Fibroblast of mammary gland (primary cell): ENCODE data around the gene CEP164.

Source experiments
- DNase-seq: peaks from one replicate; pipeline ENCODE4 v3.0.0-alpha.2; 2010; ENCODE audit warnings: low read depth
- H3K4me3 ChIP-seq: 2 replicates; pipeline ENCODE4 v1.5.1; 2011; ENCODE audit warnings: low read depth, mild to moderate bottlenecking, low read length, moderate library complexity; ENCODE audit not compliant: control insufficient read depth
- CTCF ChIP-seq: conservative IDR thresholded peaks from 2 replicates; pipeline ENCODE4 v1.5.1; 2011; ENCODE audit warnings: low read depth, low read length, inconsistent platforms; ENCODE audit not compliant: control insufficient read depth, insufficient read depth

CEP164 gene

GRCh38 chr11:117295438-117296137 is 32.1 kb upstream of the CEP164 start:
- DNase-seq = no peak
- TF ChIP-seq CTCF = no peak
- H3K4me3 ChIP-seq = no peak overlapping the region

- no peak for TF ChIP-seq CTCF
- no peak overlapping the region for H3K4me3 ChIP-seq
- DNase-seq = no peak
These were observed 30.8 kb upstream of the CEP164 start for GRCh38 chr11:117296881-117297280.

- DNase-seq = no peak
- TF ChIP-seq CTCF = no peak
- H3K4me3 ChIP-seq = no peak overlapping the region
These were observed 29.5 kb upstream of the CEP164 start for GRCh38 chr11:117298195-117298594.

GRCh38 chr11:117299351-117300282 is 28.0 kb upstream of the CEP164 start:
- H3K4me3 ChIP-seq = no peak overlapping the region
- no peak for TF ChIP-seq CTCF
- no peak for DNase-seq

- peak; percentile 15 for DNase-seq
- no peak overlapping the region for H3K4me3 ChIP-seq
- TF ChIP-seq CTCF = no peak
These were observed 27.4 kb upstream of the CEP164 start for GRCh38 chr11:117300283-117300663.

GRCh38 chr11:117300773-117301172 is 26.9 kb upstream of the CEP164 start:
- no peak overlapping the region for H3K4me3 ChIP-seq

More at GRCh38 chr11:117300773-117301172, 26.9 kb upstream of the CEP164 start:
- DNase-seq = peak; percentile 16
- TF ChIP-seq CTCF = no peak
